Measurements from ENCODE around the gene SUPT7L.

SUPT7L gene

GRCh38 chr2:27703638-27704341, 40.4 kb upstream of the SUPT7L start:
- TF ChIP-seq, protein P1, sequence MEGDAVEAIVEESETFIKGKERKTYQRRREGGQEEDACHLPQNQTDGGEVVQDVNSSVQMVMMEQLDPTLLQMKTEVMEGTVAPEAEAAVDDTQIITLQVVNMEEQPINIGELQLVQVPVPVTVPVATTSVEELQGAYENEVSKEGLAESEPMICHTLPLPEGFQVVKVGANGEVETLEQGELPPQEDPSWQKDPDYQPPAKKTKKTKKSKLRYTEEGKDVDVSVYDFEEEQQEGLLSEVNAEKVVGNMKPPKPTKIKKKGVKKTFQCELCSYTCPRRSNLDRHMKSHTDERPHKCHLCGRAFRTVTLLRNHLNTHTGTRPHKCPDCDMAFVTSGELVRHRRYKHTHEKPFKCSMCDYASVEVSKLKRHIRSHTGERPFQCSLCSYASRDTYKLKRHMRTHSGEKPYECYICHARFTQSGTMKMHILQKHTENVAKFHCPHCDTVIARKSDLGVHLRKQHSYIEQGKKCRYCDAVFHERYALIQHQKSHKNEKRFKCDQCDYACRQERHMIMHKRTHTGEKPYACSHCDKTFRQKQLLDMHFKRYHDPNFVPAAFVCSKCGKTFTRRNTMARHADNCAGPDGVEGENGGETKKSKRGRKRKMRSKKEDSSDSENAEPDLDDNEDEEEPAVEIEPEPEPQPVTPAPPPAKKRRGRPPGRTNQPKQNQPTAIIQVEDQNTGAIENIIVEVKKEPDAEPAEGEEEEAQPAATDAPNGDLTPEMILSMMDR (conservative IDR thresholded peaks at IDR 0.05; ENCODE audit: low read depth, low read length): peak; percentile 97
- H3K4me3 ChIP-seq (ENCODE audit: low read depth, low read length): no peak overlapping the region
- peak; percentile 92 for DNase-seq (ENCODE audit: low read depth)

GRCh38 chr2:27702302-27702701, 38.9 kb upstream of the SUPT7L start:
- H3K4me3 ChIP-seq (ENCODE audit: low read depth, low read length): no peak overlapping the region
- TF ChIP-seq, protein P1 (conservative IDR thresholded peaks at IDR 0.05; ENCODE audit: low read depth, low read length): no peak
- no peak for DNase-seq (ENCODE audit: low read depth)

DNA sequence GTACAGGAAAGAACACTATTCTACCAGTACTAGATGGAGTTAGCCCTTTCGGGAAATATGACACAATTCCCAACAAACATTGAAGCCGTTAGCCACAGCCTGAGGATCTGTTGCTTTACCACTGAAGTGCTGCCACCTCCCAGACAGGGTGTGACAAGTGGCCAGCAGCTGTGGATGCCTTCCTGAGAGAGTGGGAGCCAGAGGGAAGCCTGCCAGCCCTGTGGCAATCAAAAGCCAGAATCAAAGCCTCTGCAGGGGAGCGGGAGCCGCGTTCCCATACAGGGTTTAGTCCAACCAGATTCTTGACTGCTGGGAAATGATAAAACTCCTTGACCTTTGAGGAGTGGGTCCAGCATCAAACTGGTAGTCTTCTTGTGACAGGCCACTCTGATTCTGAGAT, 38.3 kb upstream of the SUPT7L start:
- no peak for DNase-seq (ENCODE audit: low read depth)
- H3K4me3 ChIP-seq (ENCODE audit: low read depth, low read length): no peak overlapping the region
- TF ChIP-seq, protein P1 (conservative IDR thresholded peaks at IDR 0.05; ENCODE audit: low read depth, low read length): no peak

DNA sequence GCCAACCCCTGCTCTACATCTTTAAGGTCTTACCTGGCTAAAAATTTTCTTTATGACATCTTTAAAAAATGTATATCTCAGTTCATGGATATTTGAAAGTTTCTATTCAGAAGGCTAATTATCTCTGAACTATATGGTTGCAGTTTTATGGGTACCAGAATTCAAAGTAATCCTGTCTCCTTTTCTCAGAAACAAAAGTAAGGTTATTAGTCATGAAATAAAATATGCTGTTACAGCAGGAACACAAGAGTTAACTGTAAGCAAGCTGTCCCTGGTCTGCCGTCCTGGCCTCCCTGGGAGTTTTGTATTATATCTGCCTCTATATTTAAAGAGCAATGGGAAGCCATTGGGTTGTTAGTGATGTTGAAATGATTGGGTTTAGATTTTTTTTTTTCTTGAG, 34.2 kb upstream of the SUPT7L start:
- DNase-seq (ENCODE audit: low read depth): no peak
- TF ChIP-seq, protein P1 (conservative IDR thresholded peaks at IDR 0.05; ENCODE audit: low read depth, low read length): no peak

GRCh38 chr2:27690052-27690451, 26.6 kb upstream of the SUPT7L start:
- no peak for DNase-seq (ENCODE audit: low read depth)
- TF ChIP-seq, protein P1 (conservative IDR thresholded peaks at IDR 0.05; ENCODE audit: low read depth, low read length): no peak

More for the DNA sequence above, 34.2 kb upstream of the SUPT7L start:
- H3K4me3 ChIP-seq (ENCODE audit: low read depth, low read length): no peak overlapping the region

DNA sequence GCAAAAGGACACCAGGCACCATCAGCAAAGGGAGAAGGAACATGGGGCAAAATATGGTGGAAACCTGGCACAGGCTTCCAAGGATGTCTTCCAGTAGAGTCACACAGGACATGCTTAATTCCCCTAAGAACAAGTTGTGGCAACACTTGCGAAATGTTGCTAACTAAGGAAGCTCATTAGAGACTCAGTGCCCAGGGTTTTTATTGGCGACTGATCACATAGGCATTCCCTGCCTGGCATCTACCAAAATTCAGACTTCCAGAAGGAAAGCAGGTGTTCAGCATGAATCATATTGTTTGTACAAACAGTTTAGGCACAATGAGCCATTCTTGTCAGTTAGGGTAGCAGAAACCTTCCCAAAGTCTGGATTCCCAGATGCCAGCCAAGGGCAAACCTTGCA, 26.0 kb upstream of the SUPT7L start:
- TF ChIP-seq, protein P1 (conservative IDR thresholded peaks at IDR 0.05; ENCODE audit: low read depth, low read length): no peak
- no peak overlapping the region for H3K4me3 ChIP-seq (ENCODE audit: low read depth, low read length)
- no peak for DNase-seq (ENCODE audit: low read depth)

More at GRCh38 chr2:27690052-27690451, 26.6 kb upstream of the SUPT7L start:
- no peak overlapping the region for H3K4me3 ChIP-seq (ENCODE audit: low read depth, low read length)

DNA sequence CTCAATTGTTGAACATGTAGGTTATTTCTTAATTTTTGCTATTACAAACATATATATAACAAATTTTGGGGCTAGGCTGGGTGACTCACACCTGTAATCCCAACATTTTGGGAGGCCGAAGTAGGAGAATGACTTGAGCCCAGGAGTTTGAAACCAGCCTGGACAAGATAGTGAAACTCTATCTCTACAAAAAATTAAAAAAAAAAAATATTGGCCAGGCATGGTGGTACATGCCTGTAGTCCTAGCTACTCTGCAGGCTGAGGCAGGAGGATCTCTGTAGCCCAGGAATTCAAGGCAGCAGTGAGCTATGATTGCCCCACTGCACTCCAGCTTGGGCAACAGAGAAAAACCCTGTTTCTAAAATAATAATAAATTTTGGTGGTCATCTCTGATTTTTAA, 23.8 kb upstream of the SUPT7L start:
- TF ChIP-seq, protein P1 (conservative IDR thresholded peaks at IDR 0.05; ENCODE audit: low read depth, low read length): no peak
- no peak for DNase-seq (ENCODE audit: low read depth)
- no peak overlapping the region for H3K4me3 ChIP-seq (ENCODE audit: low read depth, low read length)
